ENCODE data around the gene FBXO41.
"Not testable (repeated sequence)": the region's sequence is repeated elsewhere in the genome, so short reads cannot be mapped to it uniquely, and the experiment has no call there.

DNA sequence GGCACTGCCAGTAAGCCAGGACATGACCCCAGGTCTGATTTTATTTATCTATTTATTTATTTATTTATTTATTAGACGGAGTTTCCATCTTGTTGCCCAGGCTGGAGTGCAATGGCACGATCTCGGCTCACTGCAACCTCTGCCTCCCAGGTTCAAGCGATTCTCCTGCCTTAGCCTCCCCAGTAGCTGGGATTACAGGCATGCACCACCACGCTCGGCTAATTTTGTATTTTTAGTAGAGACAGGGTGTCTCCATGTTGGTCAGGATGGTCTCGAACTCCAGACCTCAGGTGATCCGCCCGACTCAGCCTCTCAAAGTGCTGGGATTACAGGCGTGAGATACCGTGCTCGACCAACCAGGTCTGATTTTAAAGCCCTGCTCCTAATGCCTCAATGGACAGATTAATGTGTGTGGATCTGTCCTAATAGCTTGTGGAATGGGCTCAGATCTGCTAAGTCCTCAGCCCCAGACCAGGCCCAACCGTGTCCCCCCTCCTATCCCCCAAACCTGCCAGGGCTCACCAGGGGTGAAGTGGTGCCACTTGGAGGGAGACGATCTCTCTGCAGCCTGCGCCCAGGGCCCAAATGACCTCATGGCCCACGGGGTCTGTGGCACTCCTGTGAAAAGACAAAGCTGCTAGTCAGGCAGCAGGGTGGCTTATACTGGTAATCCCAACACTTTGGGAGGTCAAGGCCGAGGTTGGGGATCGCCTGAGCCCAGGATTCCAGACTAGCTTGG is 21.4 kb downstream of the FBXO41 start:
- TF ChIP-seq ZNF274 (IDR thresholded peaks at IDR 0.05; ENCODE audit: low read depth, low read length); YY1 (IDR thresholded peaks at IDR 0.05; ENCODE audit: insufficient read depth, insufficient read length); SUZ12 (IDR thresholded peaks at IDR 0.05; ENCODE audit: extremely low read depth, insufficient read depth, insufficient read length): not testable (repeated sequence)

Measured in NT2/D1 (cell line).